H1 (cell line): ENCODE measurements around the gene SNRNP40. TPM values are rescaled to one million over a fixed set of nuclear protein-coding genes. Genes with fewer than 3 reads are reported as not detected.

Source experiments
- CTCF ChIA-PET: fragments of 300-600 bp; sonication (Branson Sonifier 250); formaldehyde crosslinking; loops from one replicate; lab custom pipeline; 2021; ENCODE audit not compliant: partially characterized antibody; lab: Charles Lee
- POLR2A ChIA-PET: fragments of 300-600 bp; sonication (Branson Sonifier 250); formaldehyde crosslinking; loops from one replicate; lab custom pipeline; 2021; ENCODE audit warnings: inconsistent platforms; ENCODE audit not compliant: partially characterized antibody; lab: Charles Lee
- DNase-seq, 2 experiments: peaks; one replicate each; pipeline versions ENCODE4 v3.0.0 to v3.0.0-alpha.2; 2010 to 2022; ENCODE audit warnings: low spot score in 2 of 2, low read depth in 1 of 2, mixed read lengths in 1 of 2
- FAIRE-seq: peaks from 2 replicates; lab custom pipeline; 2011; peaks lifted over from hg19 to GRCh38; lab: Jason Lieb, UNC
- H2AFZ ChIP-seq: 2 replicates; pipeline ENCODE4 v1.8.1; 2012; ENCODE audit warnings: low read length, inconsistent platforms
- H2AK5ac ChIP-seq: 2 replicates; pipeline ENCODE4 v1.6.1; 2013; ENCODE audit warnings: low read depth, low read length
- H2BK120ac ChIP-seq: replicated peaks from 2 replicates; pipeline ENCODE3; 2013; ENCODE audit warnings: low read depth, low read length, inconsistent platforms
- H2BK12ac ChIP-seq: 2 replicates; pipeline ENCODE4 v1.6.1; 2013; ENCODE audit warnings: low read depth, low read length
- H2BK15ac ChIP-seq: 2 replicates; pipeline ENCODE4 v1.6.1; 2013; ENCODE audit warnings: low read length
- H2BK20ac ChIP-seq: 2 replicates; pipeline ENCODE4 v1.6.1; 2013; ENCODE audit warnings: low read length
- H2BK5ac ChIP-seq: 2 replicates; pipeline ENCODE4 v1.6.1; 2013; ENCODE audit warnings: low read depth, low read length
- H3K14ac ChIP-seq: 2 replicates; pipeline ENCODE4 v1.6.1; 2013; ENCODE audit warnings: inconsistent platforms; ENCODE audit not compliant: insufficient read length
- H3K18ac ChIP-seq: 2 replicates; pipeline ENCODE4 v1.6.1; 2013; ENCODE audit warnings: low read length; ENCODE audit errors: extremely low read depth
- H3K23ac ChIP-seq: 2 replicates; pipeline ENCODE4 v1.6.1; 2013; ENCODE audit warnings: inconsistent platforms; ENCODE audit not compliant: insufficient read length
- H3K23me2 ChIP-seq: 2 replicates; pipeline ENCODE4 v1.6.1; 2013; ENCODE audit warnings: low read depth, low read length
- H3K27ac ChIP-seq: 2 replicates; pipeline ENCODE4 v1.6.1; 2011; ENCODE audit warnings: low read depth, low read length, inconsistent platforms
- H3K27me3 ChIP-seq, 4 experiments: replicated peaks in 1 of 4; 1 replicate in 1 of 4; 2 replicates in 3 of 4; pipeline versions ENCODE4 v1.6.1 to v1.8.1; 2011 to 2013; ENCODE audit warnings: low read length in 3 of 4, mild to moderate bottlenecking in 3 of 4, inconsistent platforms in 2 of 4, mixed read lengths in 2 of 4, moderate library complexity in 1 of 4; ENCODE audit not compliant: control insufficient read depth in 3 of 4, insufficient read depth in 3 of 4; ENCODE audit errors: extremely low read depth in 1 of 4
- H3K36me3 ChIP-seq, 4 experiments: 2 replicates each; pipeline versions ENCODE4 v1.6.1 to v1.8.1; 2011 to 2013; ENCODE audit warnings: mild to moderate bottlenecking in 4 of 4, low read length in 3 of 4, moderate library complexity in 2 of 4, control low read depth in 1 of 4, inconsistent platforms in 1 of 4; ENCODE audit not compliant: insufficient read depth in 4 of 4, control insufficient read depth in 2 of 4
- H3K4ac ChIP-seq: replicated peaks from 2 replicates; pipeline ENCODE3; 2013; ENCODE audit warnings: low read length, low read depth, mixed read lengths, inconsistent platforms; ENCODE audit not compliant: insufficient read length
- H3K4me1 ChIP-seq, 4 experiments: replicated peaks in 1 of 4; 1 replicate in 1 of 4; 2 replicates in 3 of 4; pipeline versions ENCODE4 v1.6.1 to v1.8.1; 2011 to 2013; ENCODE audit warnings: low read length in 3 of 4, inconsistent platforms in 2 of 4, mixed read lengths in 1 of 4; ENCODE audit not compliant: insufficient read depth in 4 of 4, control insufficient read depth in 3 of 4
- H3K4me2 ChIP-seq, 2 experiments: 2 replicates each; pipeline versions ENCODE4 v1.6.1 to v1.8.1; 2011 to 2013; ENCODE audit warnings: low read depth in 2 of 2, low read length in 2 of 2, control low read depth in 1 of 2, inconsistent platforms in 1 of 2, mild to moderate bottlenecking in 1 of 2; ENCODE audit not compliant: insufficient read depth in 1 of 2
- H3K4me3 ChIP-seq, 4 experiments: fragments of 200-600, 300-600 bp in 1 of 4; sonication (generic), shearing (Covaris generic), sonication (Bioruptor Twin) in 1 of 4; 2 replicates each; pipeline versions ENCODE4 v1.5.1 to v1.8.1; 2011 to 2016; ENCODE audit warnings: low read length in 4 of 4, low read depth in 3 of 4, control low read depth in 2 of 4, inconsistent platforms in 2 of 4, mild to moderate bottlenecking in 2 of 4, mixed read lengths in 1 of 4, moderate library complexity in 1 of 4; ENCODE audit not compliant: insufficient read depth in 2 of 4; ENCODE audit errors: extremely low read depth in 1 of 4
- H3K56ac ChIP-seq: replicated peaks from 2 replicates; pipeline ENCODE3; 2013; ENCODE audit warnings: low read depth, mild to moderate bottlenecking, mixed read lengths, low read length, inconsistent platforms; ENCODE audit not compliant: insufficient read length
- H3K79me1 ChIP-seq: 2 replicates; pipeline ENCODE4 v1.6.1; 2013; ENCODE audit warnings: low read depth, low read length, control low read depth
- H3K79me2 ChIP-seq, 2 experiments: 2 replicates each; pipeline versions ENCODE4 v1.6.1 to v1.8.1; 2012 to 2013; ENCODE audit warnings: low read length in 2 of 2, mild to moderate bottlenecking in 2 of 2, inconsistent platforms in 1 of 2; ENCODE audit not compliant: insufficient read depth in 2 of 2, control insufficient read depth in 1 of 2
- H3K9ac ChIP-seq, 4 experiments: replicated peaks in 1 of 4; 1 replicate in 1 of 4; 2 replicates in 3 of 4; pipeline versions ENCODE4 v1.6.1 to v1.8.1; 2011 to 2013; ENCODE audit warnings: low read depth in 3 of 4, low read length in 3 of 4, control low read depth in 2 of 4, mild to moderate bottlenecking in 2 of 4, moderate library complexity in 2 of 4, inconsistent platforms in 1 of 4; ENCODE audit errors: extremely low read depth in 1 of 4
- H3K9me3 ChIP-seq, 2 experiments: 2 replicates each; pipeline versions ENCODE4 v1.6.1 to v1.8.1; 2012 to 2013; ENCODE audit warnings: mild to moderate bottlenecking in 2 of 2, moderate library complexity in 2 of 2, control low read depth in 1 of 2, inconsistent platforms in 1 of 2, low read depth in 1 of 2, low read length in 1 of 2, mixed read lengths in 1 of 2; ENCODE audit not compliant: insufficient read depth in 2 of 2
- H4K20me1 ChIP-seq, 2 experiments: replicated peaks in 1 of 2; 2 replicates each; pipeline versions ENCODE3 to v1.8.1; 2011 to 2013; ENCODE audit warnings: inconsistent platforms in 2 of 2, low read length in 2 of 2, mild to moderate bottlenecking in 1 of 2; ENCODE audit not compliant: insufficient read depth in 2 of 2, control insufficient read depth in 1 of 2
- H4K5ac ChIP-seq: 2 replicates; pipeline ENCODE4 v1.6.1; 2013; ENCODE audit warnings: low read length, low read depth, mixed read lengths, inconsistent platforms; ENCODE audit not compliant: insufficient read length
- H4K8ac ChIP-seq: 2 replicates; pipeline ENCODE4 v1.8.0; 2013; ENCODE audit warnings: mild to moderate bottlenecking, moderate library complexity, low read length, inconsistent platforms; ENCODE audit not compliant: insufficient read depth; ENCODE audit errors: extremely low read depth
- H4K91ac ChIP-seq: replicated peaks from 2 replicates; pipeline ENCODE3; 2013; ENCODE audit warnings: low read length, mixed read lengths, inconsistent platforms; ENCODE audit not compliant: insufficient read length
- ASH2L ChIP-seq: fragments of 200-600, 300-600 bp; sonication (generic); IDR thresholded peaks from one replicate; pipeline ENCODE4 v1.7.1; 2017; ENCODE audit warnings: low read length
- CREB1 ChIP-seq: IDR thresholded peaks from 2 replicates; pipeline ENCODE4 v1.6.1; 2012; ENCODE audit warnings: inconsistent platforms
- E2F6 ChIP-seq: IDR thresholded peaks from 2 replicates; pipeline ENCODE4 v1.6.1; 2012; ENCODE audit warnings: inconsistent platforms
- HDAC2 ChIP-seq, 2 experiments: fragments of 300-600 bp in 1 of 2; sonication (generic) in 1 of 2; IDR thresholded peaks; 2 replicates each; pipeline ENCODE4 v1.6.1; 2011 to 2012; ENCODE audit warnings: low read depth in 2 of 2, low read length in 2 of 2, mild to moderate bottlenecking in 2 of 2, moderate library complexity in 2 of 2, borderline replicate concordance in 1 of 2, inconsistent platforms in 1 of 2
- KDM4A ChIP-seq: IDR thresholded peaks from one replicate; pipeline ENCODE4 v1.7.1; 2012; ENCODE audit warnings: low read depth, mild to moderate bottlenecking, moderate library complexity, low read length, inconsistent platforms; ENCODE audit not compliant: severe bottlenecking
- MAX ChIP-seq: IDR thresholded peaks from 2 replicates; pipeline ENCODE4 v1.6.1; 2012; ENCODE audit warnings: inconsistent platforms
- SIN3A ChIP-seq, 2 experiments: IDR thresholded peaks in 1 of 2; conservative IDR thresholded peaks in 1 of 2; 2 replicates each; pipeline ENCODE4 v1.6.1; 2011 to 2012; ENCODE audit warnings: low read length in 2 of 2, improper control_type of control experiment in 1 of 2, low read depth in 1 of 2, mild to moderate bottlenecking in 1 of 2
- USF2 ChIP-seq: IDR thresholded peaks from 2 replicates; pipeline ENCODE4 v1.6.1; 2011; ENCODE audit warnings: low read length, improper control_type of control experiment
- whole genome bisulfite sequencing, 2 experiments: shearing (Covaris generic) in 1 of 2; methylation state at CpG; one replicate each; pipeline versions ENCODE4 v1.1.6 to v1.1.7; 2013 to 2015; ENCODE audit warnings: low lambda C conversion rate in 2 of 2, mixed read lengths in 2 of 2, inconsistent platforms in 1 of 2, low coverage in 1 of 2, missing lambda C conversion rate in 1 of 2; ENCODE audit not compliant: insufficient replicate concordance in 2 of 2, insufficient coverage in 1 of 2, insufficient read length in 1 of 2; ENCODE audit errors: extremely low coverage in 1 of 2, missing lambda C conversion rate in 1 of 2; 5-methylcytosine and 5-hydroxymethylcytosine counted together
- polyA plus RNA-seq, 7 experiments: library from polyadenylated mRNA; depleted of rRNA in 3 of 7; stranded (reverse) in 5 of 7; unstranded in 2 of 7; fragments of >200 nt in 5 of 7; fragments of 200-250 nt in 2 of 7; gene quantifications; 1 replicate in 5 of 7; 2 replicates in 1 of 7; 4 replicates in 1 of 7; pipeline versions ENCODE4 v1.2.1 to v1.2.3, GENCODE V29; 2011 to 2013; ENCODE audit warnings: missing spikeins in 2 of 7, mixed read lengths in 2 of 7
- total RNA-seq: library from RNA; stranded (reverse); fragmentation: NEBNext Ultra II Directional; extraction: Animal tissue kit (Norgen Biotek cat#: 25700); gene quantifications from 2 replicates; pipeline ENCODE4 v1.2.1, GENCODE V29; 2021

SNRNP40 gene
- total and polyA plus RNA-seq, 2 of the 8 experiments (the other 6 are each of a cell fraction or from before 2014, with no cell fraction given) = 97.4 to 113 TPM

GRCh38 chr1:31239653-31240241 is 56.8 kb downstream of the SNRNP40 start, which contains the start of gene NKAIN1:
Gene NKAIN1, minus strand, starts transcription at chr1:31239887. Its CDS starts 340 bp downstream, at chr1:31239547.
- H4K20me1 ChIP-seq = peaks cover 3 to 5% of the 10 kb centered on the region in 2 experiments
- no peak within 1 kb of the TSS for H3K14ac ChIP-seq
- H3K9ac ChIP-seq = peak within 1 kb of the TSS; percentile 63 to 79 (median 69)
- H3K27me3 ChIP-seq = peaks cover 0 to 22% (median 12%) of the 10 kb centered on the region in 4 experiments; a peak in 5 of 7 replicates
- H4K8ac ChIP-seq = peak within 1 kb of the TSS; percentile 93
- H3K4me1 ChIP-seq = peaks cover 5 to 12% (median 6%) of the 10 kb centered on the region in 4 experiments; a peak in 6 of 7 replicates
- H3K18ac ChIP-seq = peak within 1 kb of the TSS; percentile 87
- peak within 1 kb of the TSS; percentile 97 for H2BK15ac ChIP-seq
- no peaks in the 10 kb centered on the region for H3K79me1 ChIP-seq
- H2AK5ac ChIP-seq = 0 out of 2 replicates have a peak within 1 kb of the TSS, but pooled peaks have one; percentile 41
- peak within 1 kb of the TSS; percentile 13 for H2BK120ac ChIP-seq
- H3K4ac ChIP-seq = no peak within 1 kb of the TSS
- ChIA-PET POLR2A (interaction anchor here (0.8 to 2.9 kb wide), 4 partner anchors 11 to 54 kb away, joined by 3 to 14 read pairs (median 4); no protein-coding TSS in a partner anchor), CTCF (interaction anchor here (2.4 kb wide), 1 partner anchor 55 kb away, joined by 11 read pairs; no protein-coding TSS in a partner anchor)
- peaks cover 10% of the 10 kb centered on the region for H3K23me2 ChIP-seq
- peak; percentile 19 for FAIRE-seq
- peak within 1 kb of the TSS; percentile 95 for H3K4me2 ChIP-seq
- H4K5ac ChIP-seq = no peak within 1 kb of the TSS
- peak within 1 kb of the TSS; percentile 68; the same call in 1 of the 2 replicates for H2BK12ac ChIP-seq
- peak within 1 kb of the TSS; percentile 75 to 79 (median 78) for H3K4me3 ChIP-seq
- no peaks in the 10 kb centered on the region for H3K36me3 ChIP-seq
- peak within 1 kb of the TSS; percentile 92 for H2AFZ ChIP-seq
- peaks cover 0 to 21% of the 10 kb centered on the region in 2 experiments; a peak in 2 of 4 replicates for H3K79me2 ChIP-seq
- H3K23ac ChIP-seq = no peak within 1 kb of the TSS
- 0 out of 2 replicates have a peak within 1 kb of the TSS, but pooled peaks have one; percentile 72 for H2BK20ac ChIP-seq
- peak; percentile 19 to 75 for DNase-seq
- no peak within 1 kb of the TSS for H2BK5ac ChIP-seq
- WGBS, 2 experiments = 1% methylated on average over 27 of the region's 57 CpGs; no CpG with 5 or more reads in 1 of the 2 experiments
- peak within 1 kb of the TSS; percentile 62 for H4K91ac ChIP-seq
- no peaks in the 10 kb centered on the region for H3K9me3 ChIP-seq
- no peak within 1 kb of the TSS for H3K27ac ChIP-seq
- H3K56ac ChIP-seq = peak within 1 kb of the TSS; percentile 49
- TF ChIP-seq ASH2L (peak; percentile 43), CREB1 (peak; percentile 28; the same call in 1 of the 2 replicates), KDM4A (no peak), MAX (peak; percentile 92), HDAC2 (IDR thresholded peaks at IDR 0.05; ENCODE audit: borderline replicate concordance in 1 of 2, low read depth in 2 of 2, low read length in 2 of 2) (peak in 1 of 2 experiments; percentile 65; a peak in 1 of 4 replicates), USF2 (peak; percentile 24), E2F6 (peak; percentile 52; the same call in 1 of the 2 replicates), SIN3A (conservative IDR thresholded peaks at IDR 0.05 in 1 of 2, IDR thresholded peaks at IDR 0.05 in 1 of 2; ENCODE audit: low read depth in 1 of 2, low read length in 2 of 2) (peak in 1 of 2 experiments; percentile 50; a peak in 1 of 4 replicates)
